GM18526 (cell line): Measurements from ENCODE around the gene SV2B.

Experiments used
- POLR2A ChIP-seq: IDR thresholded peaks from 3 replicates; pipeline ENCODE4 v1.6.1; 2011; ENCODE audit not compliant: insufficient read length; ENCODE audit errors: extremely low read depth

Gene SV2B

DNA sequence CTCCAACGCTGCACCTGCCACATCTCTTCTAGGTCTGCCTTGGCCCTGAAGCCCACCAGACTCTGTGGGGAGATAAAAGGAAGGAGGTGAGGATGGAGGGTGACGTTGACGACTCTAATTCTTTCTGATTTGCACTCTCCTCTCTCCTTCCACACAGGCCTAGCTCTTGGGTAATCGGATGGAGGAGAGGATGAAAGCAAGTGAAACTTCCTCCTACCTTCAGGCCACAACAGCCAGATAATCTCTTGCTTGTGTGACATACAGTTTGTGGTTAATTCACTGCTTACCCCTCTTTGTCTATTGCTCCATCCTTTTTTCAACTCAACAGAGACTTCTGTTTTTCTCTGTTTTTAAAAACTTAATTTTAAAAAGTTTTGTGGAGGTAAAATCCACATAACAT, 208.1 kb downstream of the SV2B start:
- TF ChIP-seq POLR2A: no peak

DNA sequence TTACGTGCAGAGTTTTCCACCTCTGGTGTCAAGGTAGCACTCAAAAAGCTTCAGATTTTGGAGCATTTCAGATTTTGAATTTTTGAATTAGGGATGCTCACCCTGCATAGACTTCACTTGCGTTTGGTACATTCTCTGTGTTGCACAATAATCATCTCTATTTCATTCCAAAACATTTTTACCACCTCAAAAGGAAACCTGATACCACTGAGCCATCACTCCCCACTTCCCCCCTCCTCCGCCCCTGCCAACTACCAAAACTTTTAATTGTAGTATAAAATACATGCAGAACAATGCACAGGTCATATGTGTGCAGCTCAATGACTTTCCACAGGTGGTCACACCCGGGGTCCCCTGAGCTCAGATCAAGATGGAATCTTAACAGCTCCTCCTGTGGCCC, 208.8 kb downstream of the SV2B start:
- no peak for TF ChIP-seq POLR2A

DNA sequence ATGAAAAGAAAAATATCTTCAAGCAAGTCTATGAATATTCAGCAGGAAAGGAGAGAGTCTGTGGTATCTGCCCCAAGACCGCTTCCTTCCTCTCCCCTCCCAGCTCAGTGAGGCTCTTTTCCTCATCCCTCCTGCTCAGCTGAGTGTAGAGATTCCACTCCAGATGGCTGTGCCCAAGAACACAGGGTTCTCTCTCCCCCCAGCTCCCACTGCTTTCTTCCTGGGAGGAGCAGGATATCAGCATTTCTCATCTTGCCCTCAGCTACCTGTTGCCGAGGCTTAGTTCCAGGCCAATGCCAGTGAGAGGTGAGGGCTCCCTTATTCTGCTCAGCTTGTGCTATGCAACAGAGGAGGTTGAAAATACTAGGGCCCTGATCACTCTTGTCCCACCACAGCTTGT, 211.9 kb downstream of the SV2B start:
- TF ChIP-seq POLR2A: no peak

DNA sequence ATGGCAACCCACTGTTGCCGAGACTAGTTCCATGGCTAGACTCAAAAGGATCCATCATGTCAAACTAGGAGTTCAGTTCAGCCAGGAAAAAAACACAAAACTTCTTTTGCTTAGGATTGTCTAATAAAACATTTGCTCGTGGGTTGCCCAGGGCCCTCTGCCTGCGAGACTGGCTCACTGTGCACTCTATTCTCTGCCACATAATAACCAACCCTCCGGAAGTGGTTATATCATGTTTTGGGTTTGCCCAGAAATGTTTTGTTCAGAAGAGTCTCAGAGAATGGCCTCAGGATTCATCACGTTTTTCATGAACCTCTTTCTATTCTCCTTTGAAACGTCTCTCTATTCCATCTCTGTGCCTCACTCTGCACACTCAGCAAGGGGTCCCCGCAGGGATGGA, 216.1 kb downstream of the SV2B start:
- no peak for TF ChIP-seq POLR2A

DNA sequence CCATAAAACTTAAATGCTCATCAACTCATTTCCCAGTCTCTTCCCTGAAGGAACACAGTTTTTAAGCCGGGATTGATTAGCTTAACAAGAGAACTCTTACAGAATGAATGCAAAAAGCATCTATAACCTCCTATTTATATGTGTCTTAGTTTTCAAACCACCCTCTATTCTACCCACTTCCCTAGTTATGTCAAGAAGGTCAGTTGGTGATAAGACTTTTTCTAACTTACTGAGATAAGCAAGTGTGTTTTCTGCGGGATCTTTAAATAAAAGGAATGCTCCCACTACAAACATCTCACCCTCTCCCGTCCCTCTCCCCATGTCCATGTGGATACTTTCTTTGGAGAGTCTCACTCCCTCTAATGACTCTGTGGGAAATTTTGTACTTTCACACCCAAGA, 218.5 kb downstream of the SV2B start:
- no peak for TF ChIP-seq POLR2A

DNA sequence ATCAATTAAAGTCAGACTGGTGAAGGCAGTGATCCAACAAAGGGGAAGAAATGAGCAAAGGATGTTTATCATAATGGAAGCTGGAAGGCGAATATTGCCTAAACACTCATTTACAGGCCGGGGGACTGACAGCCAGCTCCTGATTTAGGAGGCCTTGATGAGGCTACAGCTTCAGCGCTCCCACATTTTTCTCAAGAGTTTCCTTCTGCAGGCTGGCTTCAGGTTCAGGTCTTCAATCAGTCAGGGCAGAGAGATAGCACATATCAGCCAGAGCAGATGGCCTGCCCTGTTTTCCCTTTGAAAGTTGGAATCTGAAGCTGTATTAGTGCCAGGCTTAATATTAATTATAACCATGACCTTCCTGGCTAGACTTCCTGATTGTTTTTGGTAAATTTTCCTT, 218.9 kb downstream of the SV2B start:
- TF ChIP-seq POLR2A: no peak

DNA sequence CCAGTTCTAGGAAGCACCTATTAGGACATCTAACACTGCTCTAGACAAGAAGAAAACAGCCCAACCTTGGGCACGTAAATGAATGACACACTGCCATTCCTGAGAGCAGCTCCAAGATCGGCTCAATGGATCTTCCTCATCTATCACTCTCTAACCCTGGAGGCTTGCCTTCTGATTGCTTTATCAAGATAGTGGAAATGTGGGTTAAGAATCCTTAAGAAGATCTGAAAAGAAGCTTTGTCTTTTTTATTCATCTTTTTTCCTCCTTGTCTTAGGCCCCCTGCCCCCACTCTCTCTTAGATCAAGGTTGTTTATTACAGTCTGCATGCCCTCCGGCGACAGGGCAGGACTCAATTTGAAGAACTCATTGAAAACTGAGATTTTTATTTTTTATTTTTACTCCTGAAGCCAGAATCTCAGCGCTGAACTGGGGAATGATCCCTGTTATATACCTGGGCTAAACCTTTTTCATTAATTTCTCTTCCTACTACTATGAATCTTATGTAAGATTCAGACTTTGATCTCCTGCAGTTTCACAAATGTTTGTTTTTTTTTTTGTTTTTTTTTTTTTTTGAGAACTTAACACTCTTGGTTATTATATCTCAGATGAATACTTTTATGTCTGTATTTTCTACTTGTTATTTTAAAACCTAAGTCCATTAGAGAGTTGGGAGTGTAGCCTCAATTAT, 219.5 kb downstream of the SV2B start:
- no peak for TF ChIP-seq POLR2A

DNA sequence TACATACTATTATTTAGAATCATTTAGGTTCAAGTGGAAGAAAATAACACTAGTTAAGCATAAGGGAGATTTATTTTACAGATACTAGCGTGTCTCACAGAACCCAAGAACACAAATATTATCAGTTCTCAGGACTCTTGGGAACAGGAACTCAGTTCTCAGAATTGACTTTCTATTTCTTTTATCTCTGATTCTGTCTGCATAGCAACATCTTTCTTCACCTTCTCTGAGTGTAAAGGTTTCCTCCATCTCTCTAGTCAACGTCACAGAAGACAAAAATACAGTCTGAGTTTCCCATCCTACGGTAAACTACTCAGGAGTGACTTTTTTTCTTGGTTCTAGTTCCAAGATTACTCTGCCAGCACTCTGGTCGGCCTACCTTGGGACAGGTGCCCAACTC, 220.0 kb downstream of the SV2B start:
- no peak for TF ChIP-seq POLR2A

DNA sequence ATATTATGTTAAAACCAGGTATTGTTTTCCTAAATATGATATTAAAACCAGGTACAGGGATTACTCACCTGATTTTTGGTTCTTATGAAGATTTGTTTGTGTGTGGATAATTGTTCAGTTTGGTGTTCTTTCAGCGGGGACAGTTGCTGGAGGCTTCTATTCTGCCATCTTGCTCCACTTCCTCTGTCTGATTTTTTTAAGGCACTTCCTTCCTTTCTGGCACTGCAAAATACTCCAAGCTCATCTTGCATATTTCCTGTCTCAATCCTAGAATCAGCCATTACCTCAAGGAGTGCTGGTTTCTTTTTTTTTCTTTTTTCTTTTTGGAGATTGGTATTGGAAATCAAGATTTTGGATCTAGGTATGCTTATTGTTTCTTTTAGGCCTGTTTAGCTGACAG, 229.9 kb downstream of the SV2B start:
- no peak for TF ChIP-seq POLR2A

DNA sequence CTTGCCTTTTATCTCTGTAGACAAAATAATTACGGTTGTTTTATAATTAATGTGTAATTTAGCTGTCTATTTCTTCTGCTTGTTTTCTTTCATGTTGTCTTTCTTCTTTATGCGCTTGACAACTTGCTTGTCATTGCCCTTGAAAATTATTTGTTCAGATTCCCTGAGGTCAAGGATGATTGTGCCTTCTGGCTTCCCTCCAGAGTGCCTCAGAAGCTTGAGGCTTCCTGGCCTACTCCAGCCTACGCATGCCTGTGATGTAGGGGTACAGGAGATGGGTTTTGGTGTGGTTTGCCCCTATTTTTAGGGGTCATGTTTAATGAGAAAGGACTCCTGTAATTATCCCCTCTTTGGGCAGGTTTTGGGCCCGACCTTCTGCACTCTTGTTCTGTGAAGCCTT, 231.5 kb downstream of the SV2B start:
- no peak for TF ChIP-seq POLR2A

DNA sequence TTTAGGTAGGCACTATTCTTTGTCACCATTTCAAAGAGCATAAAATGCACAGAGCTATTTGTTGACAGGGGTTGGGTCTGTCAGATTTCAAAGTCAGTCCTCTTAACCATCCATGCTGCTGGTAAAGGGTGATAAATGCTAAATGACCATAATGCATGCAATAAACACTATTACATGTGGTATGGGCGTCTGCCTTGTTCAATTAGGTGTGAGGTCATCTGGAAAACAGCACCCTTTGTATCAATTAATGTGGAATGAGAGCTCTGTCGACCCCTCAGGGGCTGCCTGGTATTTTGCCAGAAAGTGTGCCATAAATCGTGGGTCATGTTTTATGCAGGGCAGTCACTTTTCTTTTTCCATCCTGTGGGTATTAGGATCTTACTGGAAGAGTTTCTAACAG, 235.6 kb downstream of the SV2B start:
- TF ChIP-seq POLR2A: no peak

DNA sequence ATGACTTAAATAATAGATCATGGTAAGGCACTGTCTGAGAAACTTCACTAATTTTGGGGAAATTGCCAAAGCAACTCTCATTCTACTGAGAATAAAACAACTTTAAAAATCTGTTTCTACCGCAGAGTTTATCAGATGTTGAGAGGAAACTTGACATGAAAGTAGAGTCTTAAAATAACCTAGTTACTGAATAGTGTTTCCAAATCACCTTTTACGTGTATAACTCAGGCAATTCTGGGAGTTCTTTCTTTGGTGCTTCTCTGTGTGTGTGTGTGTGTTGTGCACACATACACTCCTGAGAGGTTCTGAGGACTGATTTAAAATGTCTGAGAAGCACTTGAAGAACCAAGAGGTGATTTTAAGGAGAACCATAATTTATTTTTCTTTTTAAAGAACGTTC, 236.6 kb downstream of the SV2B start:
- TF ChIP-seq POLR2A: no peak

DNA sequence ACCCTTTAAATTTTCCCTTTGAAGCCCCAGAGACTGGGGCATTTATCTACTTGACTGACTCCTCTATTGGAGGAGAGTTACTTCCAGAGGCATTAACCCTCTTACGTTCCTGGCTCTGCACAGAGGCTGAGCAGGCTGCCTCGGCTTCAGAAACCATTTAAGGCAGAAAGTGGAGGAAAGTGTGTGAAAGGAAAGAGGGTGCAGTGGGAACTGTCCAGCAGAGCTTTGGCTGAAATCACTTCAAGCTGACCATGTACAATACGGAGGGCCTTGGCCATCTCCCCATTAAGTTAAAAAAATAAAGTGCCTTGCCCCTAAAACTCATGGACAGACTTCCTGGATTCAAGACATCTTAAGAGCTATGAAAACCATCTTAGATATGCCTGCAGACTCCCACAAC, 238.7 kb downstream of the SV2B start:
- no peak for TF ChIP-seq POLR2A

DNA sequence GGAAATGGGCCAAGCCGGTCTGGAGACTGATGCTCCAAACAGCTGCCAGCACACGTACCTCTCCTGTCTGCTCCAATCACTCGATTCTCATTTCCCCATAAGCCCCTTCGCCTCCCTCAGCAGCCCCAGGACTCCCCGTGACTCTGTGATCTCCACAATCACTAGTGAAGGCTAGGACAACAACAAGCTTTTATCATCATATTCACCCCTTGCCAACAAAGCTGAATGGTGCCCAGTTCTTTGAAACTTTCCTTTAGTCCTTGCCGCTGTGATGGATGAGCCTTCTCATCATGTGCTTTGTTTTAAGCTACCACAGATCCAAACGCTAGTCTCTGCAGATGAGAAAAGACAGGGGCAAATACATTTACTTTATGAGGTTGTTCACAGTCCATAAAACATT, 242.0 kb downstream of the SV2B start:
- TF ChIP-seq POLR2A: no peak

DNA sequence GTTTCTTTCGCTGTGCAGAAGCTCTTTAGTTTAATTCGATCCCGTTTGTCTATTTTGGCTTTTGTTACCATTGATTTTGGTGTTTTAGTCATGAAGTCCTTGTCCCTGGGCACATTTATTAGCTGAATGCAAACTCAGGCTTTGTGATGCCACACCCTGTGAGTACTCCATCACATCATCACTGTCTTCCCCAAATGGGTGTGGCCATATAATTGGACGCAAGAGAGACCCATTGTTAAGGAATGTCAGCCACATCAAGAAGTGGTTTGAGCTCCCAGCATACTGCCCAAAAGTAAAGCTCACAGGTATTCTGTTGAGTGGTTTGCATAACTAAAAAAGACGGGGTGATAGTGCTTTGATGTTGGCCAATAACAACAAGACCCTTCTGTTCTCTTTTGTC, 245.7 kb downstream of the SV2B start:
- TF ChIP-seq POLR2A: no peak

DNA sequence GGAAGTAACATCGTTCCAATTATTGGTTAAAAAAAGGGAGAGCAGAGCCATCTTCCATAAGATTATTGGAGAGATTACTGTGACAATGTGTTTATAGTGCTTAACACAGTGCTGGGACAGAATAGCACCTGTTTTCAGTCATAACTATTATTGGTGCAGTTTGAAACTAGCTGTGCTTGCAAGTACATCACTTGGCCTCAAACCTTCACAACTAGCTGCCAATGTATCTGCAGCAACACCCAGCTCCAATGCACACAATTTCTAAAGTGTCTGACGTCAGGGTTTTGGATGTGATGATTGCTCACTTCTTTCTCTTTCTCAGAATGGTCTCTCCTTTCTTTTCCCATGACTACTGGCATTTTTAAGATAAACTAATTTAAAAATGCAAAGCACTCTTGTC, 246.2 kb downstream of the SV2B start:
- TF ChIP-seq POLR2A: no peak

DNA sequence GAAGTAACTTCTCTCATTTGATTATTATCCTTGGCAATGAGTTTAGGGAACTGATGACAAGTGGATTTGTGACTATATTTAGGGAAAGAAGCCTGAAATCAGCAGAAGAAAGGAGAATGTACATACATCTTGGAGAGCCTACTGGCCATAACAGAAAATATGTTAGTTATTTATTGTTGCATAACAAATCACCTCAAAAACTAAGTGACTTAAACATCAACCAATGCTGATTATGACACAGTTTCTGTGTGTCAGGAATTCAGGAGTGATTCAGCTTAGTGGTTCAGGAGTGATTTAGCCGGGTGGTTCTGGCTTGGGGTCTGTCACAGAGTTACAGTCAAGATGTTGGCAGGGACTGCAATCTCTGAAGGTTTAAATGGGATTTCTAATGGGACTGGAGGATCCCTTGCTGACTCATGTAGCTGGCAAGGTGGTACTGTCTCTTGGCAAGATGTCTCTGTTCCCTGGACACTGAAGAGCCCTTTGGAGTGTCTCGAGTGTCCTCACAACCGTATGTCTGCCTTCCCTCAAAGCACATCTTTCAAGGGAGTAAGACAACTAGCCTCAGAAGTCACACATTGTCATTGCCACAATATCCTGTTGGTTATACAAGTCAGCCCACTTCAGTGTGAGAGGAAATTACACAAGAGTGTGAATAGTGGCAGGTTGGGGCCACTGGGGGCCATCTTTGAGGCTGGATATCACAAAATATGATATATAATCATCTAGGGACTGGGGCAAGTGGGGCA, 248.9 kb downstream of the SV2B start:
- TF ChIP-seq POLR2A: no peak
